ENCODE results near the gene TMEM164.

TMEM164 gene

GRCh38 chrX:110136136-110136535, 133.2 kb downstream of the TMEM164 start:
- Histone ChIP-seq H3K4me1 (ENCODE audit: control insufficient read depth, low read depth, low read length) (peaks cover 2% of the 10 kb centered on the region), H3K18ac (ENCODE audit: low read length) (no peak overlapping the region), H3K79me1 (ENCODE audit: low read length) (no peaks in the 10 kb centered on the region), H3K36me3 (ENCODE audit: control insufficient read depth, insufficient read depth, low read length) (no peaks in the 10 kb centered on the region), H2AK5ac (ENCODE audit: low read length) (no peak overlapping the region), H2BK15ac (replicated peaks; ENCODE audit: low read depth) (no peak overlapping the region), H2BK5ac (ENCODE audit: low read length) (no peak overlapping the region), H3K27ac (ENCODE audit: low read depth, low read length) (no peak overlapping the region), H3K79me2 (ENCODE audit: control insufficient read depth, insufficient read depth, low read length) (no peaks in the 10 kb centered on the region), H2BK120ac (ENCODE audit: low read depth, low read length) (no peak overlapping the region), H3K23ac (ENCODE audit: low read length) (no peak overlapping the region), H4K8ac (ENCODE audit: low read depth, low read length) (no peak overlapping the region), H3K9ac (ENCODE audit: low read length) (no peak overlapping the region), H4K5ac (ENCODE audit: low read length) (no peak overlapping the region), H3K27me3 (ENCODE audit: insufficient read depth, low read length, poor library complexity) (no peaks in the 10 kb centered on the region), H3K4me3 (ENCODE audit: low read length) (no peak overlapping the region), H3K4ac (ENCODE audit: low read depth, low read length) (no peak overlapping the region), H3K56ac (ENCODE audit: low read length) (no peak overlapping the region), H3K4me2 (ENCODE audit: low read length) (no peak overlapping the region)
- no CpG with 5 or more reads among the region's 4 CpGs for WGBS (ENCODE audit: extremely low coverage, insufficient coverage, low lambda C conversion rate)
- DNase-seq: no peak

- H4K8ac ChIP-seq (ENCODE audit: low read depth, low read length): no peak overlapping the region
- no CpG with 5 or more reads among the region's 3 CpGs for WGBS (ENCODE audit: extremely low coverage, insufficient coverage, low lambda C conversion rate)
Measured at GRCh38 chrX:110138557-110138956, 135.6 kb downstream of the TMEM164 start.

GRCh38 chrX:110139172-110139571, 136.3 kb downstream of the TMEM164 start:
- Histone ChIP-seq H3K4ac (ENCODE audit: low read depth, low read length) (no peak overlapping the region), H2BK5ac (ENCODE audit: low read length) (no peak overlapping the region), H3K23ac (ENCODE audit: low read length) (no peak overlapping the region), H3K27me3 (ENCODE audit: insufficient read depth, low read length, poor library complexity) (no peaks in the 10 kb centered on the region), H3K79me1 (ENCODE audit: low read length) (no peaks in the 10 kb centered on the region), H3K9ac (ENCODE audit: low read length) (no peak overlapping the region), H3K36me3 (ENCODE audit: control insufficient read depth, insufficient read depth, low read length) (no peaks in the 10 kb centered on the region), H4K5ac (ENCODE audit: low read length) (no peak overlapping the region), H2BK120ac (ENCODE audit: low read depth, low read length) (no peak overlapping the region), H3K18ac (ENCODE audit: low read length) (no peak overlapping the region), H3K4me3 (ENCODE audit: low read length) (no peak overlapping the region), H3K79me2 (ENCODE audit: control insufficient read depth, insufficient read depth, low read length) (no peaks in the 10 kb centered on the region), H3K4me2 (ENCODE audit: low read length) (no peak overlapping the region), H3K56ac (ENCODE audit: low read length) (no peak overlapping the region), H4K8ac (ENCODE audit: low read depth, low read length) (no peak overlapping the region), H3K27ac (ENCODE audit: low read depth, low read length) (no peak overlapping the region), H2AK5ac (ENCODE audit: low read length) (no peak overlapping the region), H3K4me1 (ENCODE audit: control insufficient read depth, low read depth, low read length) (peaks cover 2% of the 10 kb centered on the region), H2BK15ac (replicated peaks; ENCODE audit: low read depth) (no peak overlapping the region)
- no CpG with 5 or more reads among the region's 1 CpG for WGBS (ENCODE audit: extremely low coverage, insufficient coverage, low lambda C conversion rate)
- peak; percentile 53 for DNase-seq

More at GRCh38 chrX:110138557-110138956, 135.6 kb downstream of the TMEM164 start:
- no peaks in the 10 kb centered on the region for H3K79me2 ChIP-seq (ENCODE audit: control insufficient read depth, insufficient read depth, low read length)
- no peak overlapping the region for H2BK15ac ChIP-seq (replicated peaks; ENCODE audit: low read depth)
- H3K23ac ChIP-seq (ENCODE audit: low read length): no peak overlapping the region
- H4K5ac ChIP-seq (ENCODE audit: low read length): no peak overlapping the region
- H3K4me2 ChIP-seq (ENCODE audit: low read length): no peak overlapping the region
- H2BK120ac ChIP-seq (ENCODE audit: low read depth, low read length): no peak overlapping the region
- H3K79me1 ChIP-seq (ENCODE audit: low read length): no peaks in the 10 kb centered on the region
- no peak overlapping the region for H2BK5ac ChIP-seq (ENCODE audit: low read length)
- H3K9ac ChIP-seq (ENCODE audit: low read length): no peak overlapping the region
- H2AK5ac ChIP-seq (ENCODE audit: low read length): no peak overlapping the region
- H3K4ac ChIP-seq (ENCODE audit: low read depth, low read length): no peak overlapping the region
- no peak overlapping the region for H3K4me3 ChIP-seq (ENCODE audit: low read length)
- no peaks in the 10 kb centered on the region for H3K27me3 ChIP-seq (ENCODE audit: insufficient read depth, low read length, poor library complexity)
- no peak overlapping the region for H3K27ac ChIP-seq (ENCODE audit: low read depth, low read length)
- H3K18ac ChIP-seq (ENCODE audit: low read length): no peak overlapping the region
- H3K36me3 ChIP-seq (ENCODE audit: control insufficient read depth, insufficient read depth, low read length): no peaks in the 10 kb centered on the region
- peaks cover 2% of the 10 kb centered on the region for H3K4me1 ChIP-seq (ENCODE audit: control insufficient read depth, low read depth, low read length)
- DNase-seq: no peak
- H3K56ac ChIP-seq (ENCODE audit: low read length): no peak overlapping the region

- Histone ChIP-seq H2BK15ac (replicated peaks; ENCODE audit: low read depth) (no peak overlapping the region), H3K4ac (ENCODE audit: low read depth, low read length) (no peak overlapping the region), H3K4me1 (ENCODE audit: control insufficient read depth, low read depth, low read length) (peaks cover 2% of the 10 kb centered on the region), H3K18ac (ENCODE audit: low read length) (no peak overlapping the region), H3K23ac (ENCODE audit: low read length) (no peak overlapping the region), H4K8ac (ENCODE audit: low read depth, low read length) (no peak overlapping the region), H3K27ac (ENCODE audit: low read depth, low read length) (no peak overlapping the region), H3K79me1 (ENCODE audit: low read length) (no peaks in the 10 kb centered on the region), H3K27me3 (ENCODE audit: insufficient read depth, low read length, poor library complexity) (no peaks in the 10 kb centered on the region), H2BK5ac (ENCODE audit: low read length) (no peak overlapping the region), H3K36me3 (ENCODE audit: control insufficient read depth, insufficient read depth, low read length) (no peaks in the 10 kb centered on the region), H3K9ac (ENCODE audit: low read length) (no peak overlapping the region), H2BK120ac (ENCODE audit: low read depth, low read length) (no peak overlapping the region), H3K4me2 (ENCODE audit: low read length) (no peak overlapping the region), H2AK5ac (ENCODE audit: low read length) (no peak overlapping the region), H3K79me2 (ENCODE audit: control insufficient read depth, insufficient read depth, low read length) (no peaks in the 10 kb centered on the region), H3K4me3 (ENCODE audit: low read length) (no peak overlapping the region), H3K56ac (ENCODE audit: low read length) (no peak overlapping the region), H4K5ac (ENCODE audit: low read length) (no peak overlapping the region)
- DNase-seq: no peak
- WGBS (ENCODE audit: extremely low coverage, insufficient coverage, low lambda C conversion rate): no CpG with 5 or more reads among the region's 5 CpGs
Measured at GRCh38 chrX:110142096-110142495, 139.2 kb downstream of the TMEM164 start.

- H4K5ac ChIP-seq (ENCODE audit: low read length): no peak overlapping the region
- H3K79me2 ChIP-seq (ENCODE audit: control insufficient read depth, insufficient read depth, low read length): no peaks in the 10 kb centered on the region
- H2BK5ac ChIP-seq (ENCODE audit: low read length): no peak overlapping the region
- H3K18ac ChIP-seq (ENCODE audit: low read length): no peak overlapping the region
- H3K27ac ChIP-seq (ENCODE audit: low read depth, low read length): no peak overlapping the region
- H3K36me3 ChIP-seq (ENCODE audit: control insufficient read depth, insufficient read depth, low read length): no peaks in the 10 kb centered on the region
- H3K27me3 ChIP-seq (ENCODE audit: insufficient read depth, low read length, poor library complexity): no peaks in the 10 kb centered on the region
- H2AK5ac ChIP-seq (ENCODE audit: low read length): no peak overlapping the region
- H3K9ac ChIP-seq (ENCODE audit: low read length): no peak overlapping the region
- WGBS (ENCODE audit: extremely low coverage, insufficient coverage, low lambda C conversion rate): no CpG with 5 or more reads among the region's 6 CpGs
- H3K56ac ChIP-seq (ENCODE audit: low read length): no peak overlapping the region
- H3K23ac ChIP-seq (ENCODE audit: low read length): no peak overlapping the region
- DNase-seq: no peak
- H3K4me1 ChIP-seq (ENCODE audit: control insufficient read depth, low read depth, low read length): peaks cover 2% of the 10 kb centered on the region
- no peak overlapping the region for H2BK15ac ChIP-seq (replicated peaks; ENCODE audit: low read depth)
- H3K4me2 ChIP-seq (ENCODE audit: low read length): no peak overlapping the region
- H2BK120ac ChIP-seq (ENCODE audit: low read depth, low read length): no peak overlapping the region
- H4K8ac ChIP-seq (ENCODE audit: low read depth, low read length): no peak overlapping the region
- no peak overlapping the region for H3K4me3 ChIP-seq (ENCODE audit: low read length)
- no peak overlapping the region for H3K4ac ChIP-seq (ENCODE audit: low read depth, low read length)
- no peaks in the 10 kb centered on the region for H3K79me1 ChIP-seq (ENCODE audit: low read length)
Measured at GRCh38 chrX:110143454-110144210, 140.7 kb downstream of the TMEM164 start.

GRCh38 chrX:110145311-110145710, 142.4 kb downstream of the TMEM164 start:
- H2BK5ac ChIP-seq (ENCODE audit: low read length): no peak overlapping the region
- H2BK15ac ChIP-seq (replicated peaks; ENCODE audit: low read depth): no peak overlapping the region
- H3K27me3 ChIP-seq (ENCODE audit: insufficient read depth, low read length, poor library complexity): no peaks in the 10 kb centered on the region
- DNase-seq: no peak
- H3K56ac ChIP-seq (ENCODE audit: low read length): no peak overlapping the region
- H4K5ac ChIP-seq (ENCODE audit: low read length): no peak overlapping the region
- H3K4ac ChIP-seq (ENCODE audit: low read depth, low read length): no peak overlapping the region
- H3K36me3 ChIP-seq (ENCODE audit: control insufficient read depth, insufficient read depth, low read length): no peaks in the 10 kb centered on the region
- H3K18ac ChIP-seq (ENCODE audit: low read length): no peak overlapping the region
- H3K4me3 ChIP-seq (ENCODE audit: low read length): no peak overlapping the region
- H3K4me1 ChIP-seq (ENCODE audit: control insufficient read depth, low read depth, low read length): no peaks in the 10 kb centered on the region
- no peak overlapping the region for H2AK5ac ChIP-seq (ENCODE audit: low read length)
- no peak overlapping the region for H2BK120ac ChIP-seq (ENCODE audit: low read depth, low read length)
- H3K23ac ChIP-seq (ENCODE audit: low read length): no peak overlapping the region
- H3K79me1 ChIP-seq (ENCODE audit: low read length): no peaks in the 10 kb centered on the region
- H4K8ac ChIP-seq (ENCODE audit: low read depth, low read length): no peak overlapping the region
- H3K4me2 ChIP-seq (ENCODE audit: low read length): no peak overlapping the region
- no peak overlapping the region for H3K9ac ChIP-seq (ENCODE audit: low read length)
- H3K27ac ChIP-seq (ENCODE audit: low read depth, low read length): no peak overlapping the region
- H3K79me2 ChIP-seq (ENCODE audit: control insufficient read depth, insufficient read depth, low read length): no peaks in the 10 kb centered on the region
